Measurements from ENCODE around the gene VLDLR.

Gene VLDLR

DNA sequence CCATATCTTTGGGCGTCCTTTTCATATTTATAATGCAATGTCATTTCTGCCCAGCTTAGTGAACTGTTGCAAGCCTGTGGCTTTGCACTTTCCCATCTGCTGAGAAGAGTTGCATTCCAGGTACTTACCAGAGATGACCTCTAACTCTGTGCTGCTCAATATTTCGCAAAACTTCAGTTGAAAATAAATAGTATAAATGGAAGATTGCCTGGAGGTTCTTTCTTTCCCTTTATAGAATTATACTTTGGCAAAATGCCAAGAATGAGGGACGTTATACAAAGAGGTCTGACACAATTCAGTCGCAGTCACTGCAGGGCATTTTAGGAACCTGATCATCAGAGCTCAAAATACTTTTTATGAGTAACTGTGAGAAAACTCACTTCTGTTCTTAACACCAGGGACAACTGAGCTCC, 18.9 kb upstream of the VLDLR start:
- Histone ChIP-seq H3K9ac (ENCODE audit: low read depth, low read length) (no peak overlapping the region), H3K4me1 (ENCODE audit: insufficient read depth, low read length) (no peaks in the 10 kb centered on the region), H3K36me3 (ENCODE audit: insufficient read depth, low read length) (no peaks in the 10 kb centered on the region), H3K27me3 (ENCODE audit: insufficient read depth, low read length) (no peaks in the 10 kb centered on the region), H3K27ac (ENCODE audit: low read depth, low read length) (no peak overlapping the region), H3K9me3 (ENCODE audit: insufficient read depth, low read depth, low read length) (no peaks in the 10 kb centered on the region), H3K4me3 (ENCODE audit: low read length) (no peak overlapping the region)
- WGBS: 91% methylated on average over 4 of the region's 4 CpGs

DNA sequence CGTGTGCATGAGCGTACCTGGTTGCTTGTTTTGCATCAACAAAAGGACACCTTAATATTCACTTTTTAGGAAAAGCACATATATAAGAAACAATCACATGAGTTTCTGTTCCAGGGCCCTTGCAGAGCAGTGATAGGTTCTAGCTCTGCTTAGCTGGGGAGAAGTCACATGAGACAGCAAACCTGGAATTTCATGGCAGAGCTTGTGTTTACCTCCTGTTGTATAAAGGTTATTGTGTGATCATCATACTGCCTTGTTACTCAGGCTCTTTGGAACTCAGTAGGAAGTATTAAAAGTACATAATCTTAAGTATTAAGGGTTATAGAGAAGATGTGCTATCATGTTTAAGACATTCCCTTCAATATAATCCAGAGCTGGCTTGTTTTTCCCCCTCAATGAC, 18.0 kb upstream of the VLDLR start:
- H3K27ac ChIP-seq (ENCODE audit: low read depth, low read length): no peak overlapping the region
- H3K9me3 ChIP-seq (ENCODE audit: insufficient read depth, low read depth, low read length): no peaks in the 10 kb centered on the region
- 95% methylated on average over 2 of the region's 2 CpGs for WGBS
- H3K9ac ChIP-seq (ENCODE audit: low read depth, low read length): no peak overlapping the region
- H3K36me3 ChIP-seq (ENCODE audit: insufficient read depth, low read length): no peaks in the 10 kb centered on the region
- H3K27me3 ChIP-seq (ENCODE audit: insufficient read depth, low read length): no peaks in the 10 kb centered on the region
- no peak overlapping the region for H3K4me3 ChIP-seq (ENCODE audit: low read length)
- H3K4me1 ChIP-seq (ENCODE audit: insufficient read depth, low read length): no peaks in the 10 kb centered on the region

DNA sequence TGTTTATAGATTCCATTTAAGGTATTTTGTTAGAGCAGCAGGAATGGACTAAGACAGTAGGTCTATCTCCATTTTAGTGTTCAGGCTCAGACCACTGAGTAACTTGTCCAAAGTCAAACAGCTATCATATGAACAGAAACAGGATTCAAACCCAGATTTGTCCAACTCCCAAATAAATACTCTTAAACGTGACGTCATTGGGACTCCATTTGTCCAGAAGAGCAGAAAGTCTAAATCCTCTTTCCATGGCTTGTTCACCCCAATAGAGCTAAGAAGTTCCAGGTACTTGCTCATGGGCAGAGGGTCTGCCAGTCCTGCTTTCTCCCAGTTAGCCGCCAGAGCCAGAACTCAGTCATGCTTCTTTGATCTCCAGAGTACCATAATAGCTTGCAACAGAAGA, 16.3 kb upstream of the VLDLR start:
- Histone ChIP-seq H3K27ac (ENCODE audit: low read depth, low read length) (no peak overlapping the region), H3K4me3 (ENCODE audit: low read length) (no peak overlapping the region), H3K9me3 (ENCODE audit: insufficient read depth, low read depth, low read length) (no peaks in the 10 kb centered on the region), H3K9ac (ENCODE audit: low read depth, low read length) (no peak overlapping the region), H3K27me3 (ENCODE audit: insufficient read depth, low read length) (no peaks in the 10 kb centered on the region), H3K36me3 (ENCODE audit: insufficient read depth, low read length) (no peaks in the 10 kb centered on the region), H3K4me1 (ENCODE audit: insufficient read depth, low read length) (peaks cover 2% of the 10 kb centered on the region; the same call in 1 of the 2 replicates)
- WGBS: 96% methylated on average over 3 of the region's 3 CpGs

DNA sequence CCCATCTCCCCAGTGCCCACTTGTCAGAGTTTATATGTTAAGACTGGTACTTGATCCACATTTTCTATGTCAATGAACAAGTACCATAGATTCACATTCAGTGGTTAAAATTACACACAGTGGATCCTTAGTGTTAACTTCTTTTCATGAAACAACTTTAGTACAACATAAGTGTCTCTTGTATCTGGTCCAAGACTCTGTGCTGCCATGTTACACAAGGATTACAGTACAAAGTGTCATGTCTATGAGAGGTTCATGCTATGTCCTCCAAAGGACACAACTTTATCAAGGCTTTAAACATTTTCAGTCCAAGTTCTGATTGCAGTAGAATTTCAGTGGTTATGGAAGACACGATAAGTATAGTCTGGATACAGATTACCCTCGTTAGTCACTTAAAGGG, 13.3 kb upstream of the VLDLR start:
- Histone ChIP-seq H3K36me3 (ENCODE audit: insufficient read depth, low read length) (no peaks in the 10 kb centered on the region), H3K4me1 (ENCODE audit: insufficient read depth, low read length) (peaks cover 24% of the 10 kb centered on the region), H3K9me3 (ENCODE audit: insufficient read depth, low read depth, low read length) (no peaks in the 10 kb centered on the region), H3K9ac (ENCODE audit: low read depth, low read length) (no peak overlapping the region), H3K4me3 (ENCODE audit: low read length) (no peak overlapping the region), H3K27ac (ENCODE audit: low read depth, low read length) (no peak overlapping the region), H3K27me3 (ENCODE audit: insufficient read depth, low read length) (no peaks in the 10 kb centered on the region)
- WGBS: 89% methylated on average over 2 of the region's 2 CpGs

DNA sequence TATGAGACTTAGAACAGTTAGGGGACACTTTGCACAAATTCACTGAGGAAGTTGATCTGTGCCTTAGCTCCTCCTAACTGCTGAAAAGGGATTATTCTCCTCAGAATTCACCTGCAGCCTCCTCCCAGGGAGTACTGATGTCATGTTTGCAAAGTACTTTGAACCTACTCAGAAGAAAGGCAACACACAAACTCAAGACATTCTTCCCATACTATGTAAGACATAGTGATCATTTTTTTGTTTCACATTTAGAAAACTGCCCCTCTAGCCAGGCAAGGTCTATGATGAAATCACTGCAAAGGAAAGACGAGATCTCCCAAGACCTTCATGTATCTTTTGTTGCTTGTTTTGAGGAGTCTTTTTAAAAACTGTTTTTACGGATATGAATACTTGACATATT, 10.6 kb upstream of the VLDLR start:
- no peak overlapping the region for H3K4me3 ChIP-seq (ENCODE audit: low read length)
- H3K9me3 ChIP-seq (ENCODE audit: insufficient read depth, low read depth, low read length): no peaks in the 10 kb centered on the region
- no peaks in the 10 kb centered on the region for H3K36me3 ChIP-seq (ENCODE audit: insufficient read depth, low read length)
- H3K4me1 ChIP-seq (ENCODE audit: insufficient read depth, low read length): peaks cover 50% of the 10 kb centered on the region
- H3K27me3 ChIP-seq (ENCODE audit: insufficient read depth, low read length): no peaks in the 10 kb centered on the region
- no peak overlapping the region for H3K9ac ChIP-seq (ENCODE audit: low read depth, low read length)
- no peak overlapping the region for H3K27ac ChIP-seq (ENCODE audit: low read depth, low read length)
- 89% methylated on average over 2 of the region's 2 CpGs for WGBS

DNA sequence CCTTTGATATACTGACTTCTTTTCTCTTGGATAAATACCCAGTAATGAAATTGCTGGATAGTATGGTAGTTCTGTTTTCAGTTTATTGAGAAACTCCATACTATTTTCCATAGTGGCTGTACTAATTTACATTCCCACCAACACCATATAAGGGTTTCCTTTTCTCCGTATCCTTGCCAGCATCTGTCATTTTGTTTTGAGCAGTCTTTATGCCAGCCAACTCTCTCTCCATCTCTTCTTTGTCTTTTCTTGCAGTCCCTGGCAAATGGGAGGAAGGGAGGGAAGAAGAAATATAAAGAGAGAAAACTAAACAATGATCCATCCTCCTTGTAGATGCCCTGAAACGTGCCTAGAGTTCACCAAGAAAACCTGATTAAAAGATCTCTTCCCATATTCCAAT, 9.6 kb upstream of the VLDLR start:
- Histone ChIP-seq H3K9ac (ENCODE audit: low read depth, low read length) (no peak overlapping the region), H3K36me3 (ENCODE audit: insufficient read depth, low read length) (no peaks in the 10 kb centered on the region), H3K27me3 (ENCODE audit: insufficient read depth, low read length) (no peaks in the 10 kb centered on the region), H3K4me1 (ENCODE audit: insufficient read depth, low read length) (peaks cover 50% of the 10 kb centered on the region), H3K27ac (ENCODE audit: low read depth, low read length) (no peak overlapping the region), H3K4me3 (ENCODE audit: low read length) (no peak overlapping the region), H3K9me3 (ENCODE audit: insufficient read depth, low read depth, low read length) (no peaks in the 10 kb centered on the region)
- WGBS: 96% methylated on average over 2 of the region's 2 CpGs

DNA sequence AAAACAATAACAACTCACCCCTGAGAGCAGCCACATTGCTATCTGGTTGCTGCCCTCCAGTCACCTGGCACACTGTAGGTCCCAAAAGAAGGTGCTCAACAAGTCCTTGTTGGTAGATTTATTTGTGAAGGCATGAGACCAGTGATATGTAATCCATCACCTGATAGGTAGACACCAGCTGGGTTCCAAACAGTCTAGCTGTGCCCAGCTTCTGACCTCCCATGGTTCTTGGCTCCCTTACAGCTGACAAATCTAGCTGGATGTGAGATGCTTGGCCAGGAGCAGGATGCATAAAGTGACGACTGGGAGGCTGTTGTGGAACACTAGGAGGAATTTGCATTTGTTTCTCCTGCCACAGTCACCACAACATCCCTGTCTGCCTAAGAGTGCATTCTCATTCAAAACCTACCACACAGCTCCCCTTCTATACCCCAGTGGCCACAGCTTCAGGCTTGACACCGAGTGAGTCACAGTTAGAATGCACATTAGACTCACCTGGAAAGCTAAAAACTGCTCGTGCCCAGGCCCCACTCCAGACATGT, 7.8 kb upstream of the VLDLR start:
- no peaks in the 10 kb centered on the region for H3K9me3 ChIP-seq (ENCODE audit: insufficient read depth, low read depth, low read length)
- H3K4me3 ChIP-seq (ENCODE audit: low read length): no peak overlapping the region
- peaks cover 50% of the 10 kb centered on the region for H3K4me1 ChIP-seq (ENCODE audit: insufficient read depth, low read length)
- H3K36me3 ChIP-seq (ENCODE audit: insufficient read depth, low read length): no peaks in the 10 kb centered on the region
- H3K9ac ChIP-seq (ENCODE audit: low read depth, low read length): no peak overlapping the region
- WGBS: 33% methylated on average over 3 of the region's 3 CpGs
- H3K27me3 ChIP-seq (ENCODE audit: insufficient read depth, low read length): peaks cover 3% of the 10 kb centered on the region; the same call in 1 of the 2 replicates
- H3K27ac ChIP-seq (ENCODE audit: low read depth, low read length): peak overlapping the region; percentile 81

DNA sequence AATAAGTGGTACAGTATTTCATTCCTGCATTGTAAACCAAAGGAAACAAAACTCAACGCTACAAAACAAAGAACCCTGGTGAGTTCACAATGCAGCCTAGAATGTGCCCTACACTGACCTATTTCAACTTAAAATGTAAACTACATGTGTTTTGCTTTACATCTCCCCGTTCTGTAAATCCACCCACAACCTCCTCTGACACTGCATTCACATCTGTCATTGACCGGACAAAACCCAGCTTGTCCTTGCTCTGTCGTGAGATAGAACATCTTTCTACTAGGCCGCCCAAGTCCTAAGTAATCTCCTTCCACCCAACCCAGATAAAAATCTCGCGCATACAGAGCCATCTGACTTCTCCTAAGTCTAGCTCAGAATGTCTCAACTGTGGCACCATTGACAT, 6.1 kb upstream of the VLDLR start:
- H3K4me1 ChIP-seq (ENCODE audit: insufficient read depth, low read length): peaks cover 52% of the 10 kb centered on the region
- H3K36me3 ChIP-seq (ENCODE audit: insufficient read depth, low read length): no peaks in the 10 kb centered on the region
- no peak overlapping the region for H3K4me3 ChIP-seq (ENCODE audit: low read length)
- H3K9me3 ChIP-seq (ENCODE audit: insufficient read depth, low read depth, low read length): no peaks in the 10 kb centered on the region
- H3K27me3 ChIP-seq (ENCODE audit: insufficient read depth, low read length): peaks cover 20% of the 10 kb centered on the region; the same call in 1 of the 2 replicates
- 82% methylated on average over 7 of the region's 7 CpGs for WGBS
- no peak overlapping the region for H3K9ac ChIP-seq (ENCODE audit: low read depth, low read length)
- no peak overlapping the region for H3K27ac ChIP-seq (ENCODE audit: low read depth, low read length)

DNA sequence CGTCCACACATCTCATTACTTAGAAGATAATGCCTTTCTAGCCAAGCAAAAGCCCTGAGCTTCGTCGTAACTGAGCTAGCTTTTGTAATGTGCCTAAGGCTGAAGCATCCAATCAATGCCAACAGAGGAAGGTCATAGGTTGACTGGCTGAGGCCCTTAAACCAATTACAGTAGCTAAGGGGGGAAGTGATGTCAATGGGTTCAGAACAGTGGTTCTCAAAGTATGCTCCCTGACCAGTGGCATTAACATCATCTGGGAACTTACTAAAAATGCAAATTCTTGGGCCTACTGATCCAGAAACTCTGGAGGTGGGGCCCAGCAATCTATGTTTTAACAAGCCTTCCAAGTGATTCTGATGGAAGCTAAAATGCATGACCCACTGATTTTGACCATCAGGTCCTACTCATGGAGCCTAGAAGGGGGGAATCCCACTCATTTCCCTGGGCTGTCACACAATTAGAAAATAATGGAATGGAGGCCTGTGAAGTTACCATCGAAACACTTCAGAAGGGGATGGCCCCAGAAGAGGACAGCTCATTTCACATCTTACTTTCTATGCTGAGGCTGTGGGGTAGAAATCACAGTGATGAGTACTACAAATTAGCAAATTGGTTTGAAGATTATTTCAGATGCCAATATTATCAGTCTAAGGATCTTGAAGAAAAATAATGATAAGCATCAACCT, 4.8 kb upstream of the VLDLR start:
- no peak overlapping the region for H3K9ac ChIP-seq (ENCODE audit: low read depth, low read length)
- no peaks in the 10 kb centered on the region for H3K9me3 ChIP-seq (ENCODE audit: insufficient read depth, low read depth, low read length)
- WGBS: 89% methylated on average over 4 of the region's 4 CpGs
- no peak overlapping the region for H3K4me3 ChIP-seq (ENCODE audit: low read length)
- H3K27ac ChIP-seq (ENCODE audit: low read depth, low read length): no peak overlapping the region
- no peaks in the 10 kb centered on the region for H3K36me3 ChIP-seq (ENCODE audit: insufficient read depth, low read length)
- peaks cover 26% of the 10 kb centered on the region; the same call in 1 of the 2 replicates for H3K27me3 ChIP-seq (ENCODE audit: insufficient read depth, low read length)
- peaks cover 46% of the 10 kb centered on the region for H3K4me1 ChIP-seq (ENCODE audit: insufficient read depth, low read length)

DNA sequence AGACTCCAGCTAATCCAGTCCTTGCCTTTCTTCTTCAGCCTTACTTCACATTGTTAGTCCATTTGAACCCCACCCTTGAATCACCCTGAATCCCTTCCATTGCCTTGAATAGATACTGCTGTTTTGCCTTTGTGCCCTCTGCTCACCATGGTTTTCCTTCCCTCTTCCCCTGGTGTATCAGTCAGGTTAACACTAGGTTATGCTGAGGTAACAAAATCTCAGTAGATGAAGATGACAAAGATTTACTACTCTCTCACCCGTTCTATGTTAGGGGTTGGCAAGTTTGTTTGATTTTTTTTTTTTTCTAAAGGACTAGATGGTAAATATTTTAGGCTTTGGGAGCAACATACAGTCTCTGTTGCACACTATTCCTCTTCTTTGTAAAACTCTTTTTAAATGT, 3.3 kb upstream of the VLDLR start:
- Histone ChIP-seq H3K9ac (ENCODE audit: low read depth, low read length) (no peak overlapping the region), H3K36me3 (ENCODE audit: insufficient read depth, low read length) (no peaks in the 10 kb centered on the region), H3K9me3 (ENCODE audit: insufficient read depth, low read depth, low read length) (no peaks in the 10 kb centered on the region), H3K4me3 (ENCODE audit: low read length) (no peak overlapping the region), H3K27me3 (ENCODE audit: insufficient read depth, low read length) (peaks cover 39% of the 10 kb centered on the region), H3K4me1 (ENCODE audit: insufficient read depth, low read length) (peaks cover 37% of the 10 kb centered on the region), H3K27ac (ENCODE audit: low read depth, low read length) (no peak overlapping the region)
- WGBS: no CpG with 5 or more reads among the region's 1 CpG

DNA sequence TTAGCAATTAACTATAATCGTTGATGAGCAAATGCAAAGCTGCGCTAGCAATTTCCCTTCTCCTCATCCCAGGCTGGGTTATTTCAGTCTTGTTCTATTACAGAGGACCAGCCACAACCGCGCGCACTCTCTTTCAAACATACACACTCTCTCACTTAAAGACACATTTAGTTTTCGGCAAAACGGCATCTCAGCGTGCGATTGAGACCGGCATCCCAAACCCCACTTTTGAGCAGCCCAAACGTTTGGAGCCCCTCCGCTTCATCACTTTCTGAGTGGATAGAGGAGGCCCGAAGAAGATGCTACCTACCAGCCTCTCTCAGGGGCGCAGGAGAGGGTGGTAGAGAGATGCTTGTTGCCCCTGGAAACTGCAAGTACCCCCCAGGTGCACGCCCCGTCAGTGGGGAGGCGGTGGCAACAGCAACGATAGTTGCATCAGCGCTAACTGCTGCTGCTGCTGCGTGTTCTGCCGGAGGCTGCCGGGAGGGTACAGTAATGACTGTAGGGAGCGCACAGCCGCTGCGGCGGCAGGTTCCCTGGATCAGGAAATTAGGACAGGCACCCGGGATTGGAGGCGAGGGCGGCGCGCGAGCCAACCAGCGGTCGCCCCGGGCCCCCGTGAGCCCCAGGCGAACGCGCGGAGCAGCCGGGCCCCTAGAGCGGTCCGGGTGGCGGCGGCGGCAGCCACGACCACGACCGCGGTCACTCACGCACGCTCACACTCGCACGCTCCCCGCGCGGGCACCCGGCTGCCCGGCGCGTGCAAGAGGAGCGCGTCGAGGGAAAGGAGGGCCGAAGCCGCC, 467 bp upstream of the VLDLR start:
- Histone ChIP-seq H3K4me3 (ENCODE audit: low read length) (peak overlapping the region; percentile 63), H3K4me1 (ENCODE audit: insufficient read depth, low read length) (peaks cover 22% of the 10 kb centered on the region), H3K27ac (ENCODE audit: low read depth, low read length) (peak overlapping the region; percentile 78; the same call in 1 of the 2 replicates), H3K9me3 (ENCODE audit: insufficient read depth, low read depth, low read length) (no peaks in the 10 kb centered on the region), H3K9ac (ENCODE audit: low read depth, low read length) (peak overlapping the region; percentile 72), H3K36me3 (ENCODE audit: insufficient read depth, low read length) (peaks cover 5% of the 10 kb centered on the region; the same call in 1 of the 2 replicates), H3K27me3 (ENCODE audit: insufficient read depth, low read length) (peaks cover 52% of the 10 kb centered on the region)
- WGBS: 3% methylated on average over 66 of the region's 66 CpGs

All from HUES64 (cell line).